Body of pancreas (tissue), 4 donors: ENCODE results near the gene MYEOV. TPM values are rescaled to one million over a fixed set of nuclear protein-coding genes. Genes with fewer than 3 reads are reported as not detected.

Experiments
- ATAC-seq: fragments of 150-250 bp; one replicate; pipeline ENCODE4 v1.9.1; 2016
- DNase-seq, 4 donors: peaks; one replicate each; pipeline ENCODE4 v3.0.0-alpha.2; 2019
- H3K27ac ChIP-seq, 4 donors: fragments of 200-600 bp; sonication (generic); 1 replicate in 3 of 4; 2 replicates in 1 of 4; pipeline versions ENCODE4 v1.5.1 to v1.6.1; 2016 to 2019; ENCODE audit warnings: mild to moderate bottlenecking in 1 of 4, mixed read lengths in 1 of 4, moderate library complexity in 1 of 4
- H3K27me3 ChIP-seq, 2 donors: fragments of 200-600 bp; sonication (generic); one replicate each; pipeline ENCODE4 v1.6.0; 2016; ENCODE audit warnings: mild to moderate bottlenecking in 1 of 2
- H3K36me3 ChIP-seq, 2 donors: fragments of 200-600 bp; sonication (generic); replicated peaks in 1 of 2; 2 replicates each; pipeline ENCODE4 v1.5.1; 2016; ENCODE audit warnings: low read depth in 2 of 2; ENCODE audit not compliant: insufficient read depth in 1 of 2
- H3K4me1 ChIP-seq: fragments of 200-600 bp; sonication (generic); one replicate; pipeline ENCODE4 v1.6.0; 2016
- H3K4me3 ChIP-seq, 2 donors: fragments of 200-600 bp; sonication (generic); 1 replicate in 1 of 2; 2 replicates in 1 of 2; pipeline ENCODE4 v1.5.1; 2016 to 2019
- H3K9me3 ChIP-seq, 3 donors: fragments of 200-600 bp; sonication (generic); 1 replicate in 2 of 3; 2 replicates in 1 of 3; pipeline ENCODE4 v1.5.1; 2016
- CTCF ChIP-seq, 7 experiments: fragments of 450-650 bp in 4 of 7; fragments of 200-600 bp in 3 of 7; sonication (generic) in 3 of 7; IDR thresholded peaks; one replicate each; pipeline ENCODE4 v1.5.1; 2016 to 2019; ENCODE audit warnings: antibody characterized with exemption in 7 of 7
- POLR2A ChIP-seq, 3 donors: fragments of 450-650 bp; IDR thresholded peaks; one replicate each; pipeline ENCODE4 v1.6.1; 2016; ENCODE audit warnings: antibody characterized with exemption in 3 of 3, mild to moderate bottlenecking in 2 of 3
- WGBS, 2 donors: methylation state at CpG; one replicate each; pipeline ENCODE4 v1.1.5; 2017; 5-methylcytosine and 5-hydroxymethylcytosine counted together
- intact Hi-C: fragments of 100-400 bp; cut with DNase I; formaldehyde crosslinking; loops from one replicate; pipeline ENCODE4 v1.15.1; 2023
- total RNA-seq, 2 donors: library from RNA; depleted of rRNA; stranded (reverse); fragments of >200 nt; gene quantifications; one replicate each; pipeline ENCODE4 v1.1.0, GENCODE V29; 2016

MYEOV gene
- total RNA-seq, 2 donors from 2014 or later: 2.3 to 7.0 TPM

- Histone ChIP-seq H3K36me3 (no peaks in the 10 kb centered on the region), H3K9me3 (no peaks in the 10 kb centered on the region), H3K27ac (no peak overlapping the region), H3K27me3 (no peaks in the 10 kb centered on the region), H3K4me1 (peaks cover 10% of the 10 kb centered on the region), H3K4me3 (no peak overlapping the region)
- DNase-seq (no peak), ATAC-seq (no peak)
- TF ChIP-seq CTCF (IDR thresholded peaks at IDR 0.05) (no peak), POLR2A (IDR thresholded peaks at IDR 0.05) (no peak)
- intact Hi-C loops: no loop called here
- WGBS, 2 donors: 75 to 82% methylated on average over 7 to 8 of the region's 8 CpGs
Measured at GRCh38 chr11:69325446-69325845, 31.5 kb downstream of the MYEOV start.

- no peaks in the 10 kb centered on the region for H3K27me3 ChIP-seq
- peak overlapping the region; percentile 8 to 63 (median 52) for H3K27ac ChIP-seq
- ATAC-seq (peak; percentile 78), DNase-seq (peak in 3 of 4 donors; percentile 11 to 33 (median 14))
- TF ChIP-seq POLR2A (IDR thresholded peaks at IDR 0.05) (no peak), CTCF (IDR thresholded peaks at IDR 0.05) (no peak)
- no peaks in the 10 kb centered on the region for H3K36me3 ChIP-seq
- intact Hi-C loops: no loop called here
- H3K4me1 ChIP-seq: peaks cover 4% of the 10 kb centered on the region
- H3K9me3 ChIP-seq: no peaks in the 10 kb centered on the region
- H3K4me3 ChIP-seq: no peak overlapping the region
- 64 to 65% methylated on average over 7 of the region's 7 CpGs for WGBS, 2 donors
Measured at GRCh38 chr11:69326622-69327219, 32.8 kb downstream of the MYEOV start.

GRCh38 chr11:69327741-69328191 lies 33.8 kb downstream of the MYEOV start:
- DNase-seq (peak in 2 of 4 donors; percentile 8 to 19), ATAC-seq (no peak)
- H3K4me1 ChIP-seq: peaks cover 4% of the 10 kb centered on the region
- no peak overlapping the region for H3K4me3 ChIP-seq
- peak overlapping the region in 3 of 4 donors; percentile 51 to 63 (median 52) for H3K27ac ChIP-seq
- no peaks in the 10 kb centered on the region for H3K27me3 ChIP-seq
- no peaks in the 10 kb centered on the region for H3K36me3 ChIP-seq
- WGBS, 2 donors: 83 to 98% methylated on average over 2 to 6 of the region's 6 CpGs
- no peak for TF ChIP-seq CTCF (IDR thresholded peaks at IDR 0.05)
- TF ChIP-seq POLR2A (IDR thresholded peaks at IDR 0.05): no peak
- H3K9me3 ChIP-seq: no peaks in the 10 kb centered on the region
- intact Hi-C loops: no loop called here

- Histone ChIP-seq H3K4me1 (peaks cover 4% of the 10 kb centered on the region), H3K27ac (no peak overlapping the region), H3K9me3 (no peaks in the 10 kb centered on the region), H3K27me3 (no peaks in the 10 kb centered on the region), H3K4me3 (no peak overlapping the region), H3K36me3 (no peaks in the 10 kb centered on the region)
- TF ChIP-seq CTCF (IDR thresholded peaks at IDR 0.05) (no peak), POLR2A (IDR thresholded peaks at IDR 0.05) (no peak)
- ATAC-seq (no peak), DNase-seq (peak in 2 of 4 donors; percentile 3 to 5)
- WGBS, 2 donors: 96 to 97% methylated on average over 6 to 8 of the region's 8 CpGs
- intact Hi-C loops: no loop called here
Measured at GRCh38 chr11:69328231-69328630, 34.3 kb downstream of the MYEOV start.

GRCh38 chr11:69329581-69329980 lies 35.6 kb downstream of the MYEOV start:
- H3K9me3 ChIP-seq: no peaks in the 10 kb centered on the region
- H3K4me3 ChIP-seq: no peak overlapping the region
- intact Hi-C loops: no loop called here
- ATAC-seq: no peak
- H3K36me3 ChIP-seq: no peaks in the 10 kb centered on the region
- no peaks in the 10 kb centered on the region for H3K27me3 ChIP-seq
- H3K4me1 ChIP-seq: peaks cover 4% of the 10 kb centered on the region
- no peak overlapping the region for H3K27ac ChIP-seq
- WGBS, 2 donors: 90 to 94% methylated on average over 3 of the region's 3 CpGs
- DNase-seq: no peak
- TF ChIP-seq CTCF (IDR thresholded peaks at IDR 0.05) (no peak), POLR2A (IDR thresholded peaks at IDR 0.05) (no peak)
